GM23338 (cell line): Measurements from ENCODE around the gene SLC45A2.

Experiments used
- EZH2 ChIP-seq: fragments of 200-600 bp; sonication (generic); IDR thresholded peaks from one replicate; pipeline ENCODE4 v1.8.0; 2017; ENCODE audit warnings: antibody characterized with exemption, mild to moderate bottlenecking, low read depth; ENCODE audit not compliant: unreplicated experiment
- EZH2phosphoT487 ChIP-seq: fragments of 200-600 bp; sonication (generic); IDR thresholded peaks from one replicate; pipeline ENCODE4 v1.8.1; 2018; ENCODE audit warnings: antibody characterized with exemption; ENCODE audit not compliant: unreplicated experiment
- JUNB ChIP-seq: IDR thresholded peaks from one replicate; pipeline ENCODE4 v1.6.1; 2016; ENCODE audit warnings: antibody characterized with exemption; ENCODE audit not compliant: unreplicated experiment
- NANOG ChIP-seq: IDR thresholded peaks from 2 replicates; pipeline ENCODE4 v1.6.1; 2016; ENCODE audit warnings: antibody characterized with exemption, borderline replicate concordance
- POLR2AphosphoS5 ChIP-seq: IDR thresholded peaks from 2 replicates; pipeline ENCODE4 v1.6.1; 2016; ENCODE audit warnings: antibody characterized with exemption, low read depth
- TF ChIP-seq, protein P1 (sequence below): IDR thresholded peaks from one replicate; pipeline ENCODE4 v1.6.1; 2018; ENCODE audit warnings: antibody characterized with exemption; ENCODE audit not compliant: unreplicated experiment
- TF ChIP-seq, protein P2 (sequence below), 2 experiments: fragments of 200-600 bp in 1 of 2; sonication (generic) in 1 of 2; conservative IDR thresholded peaks; 2 replicates each; pipeline versions ENCODE4 v1.5.1 to v1.6.1; 2016 to 2017; ENCODE audit warnings: antibody characterized with exemption in 2 of 2, low read depth in 2 of 2, mild to moderate bottlenecking in 2 of 2, moderate library complexity in 1 of 2

GRCh38 chr5:33980030-33980429, 4.5 kb downstream of the SLC45A2 start:
- TF ChIP-seq, protein P1, sequence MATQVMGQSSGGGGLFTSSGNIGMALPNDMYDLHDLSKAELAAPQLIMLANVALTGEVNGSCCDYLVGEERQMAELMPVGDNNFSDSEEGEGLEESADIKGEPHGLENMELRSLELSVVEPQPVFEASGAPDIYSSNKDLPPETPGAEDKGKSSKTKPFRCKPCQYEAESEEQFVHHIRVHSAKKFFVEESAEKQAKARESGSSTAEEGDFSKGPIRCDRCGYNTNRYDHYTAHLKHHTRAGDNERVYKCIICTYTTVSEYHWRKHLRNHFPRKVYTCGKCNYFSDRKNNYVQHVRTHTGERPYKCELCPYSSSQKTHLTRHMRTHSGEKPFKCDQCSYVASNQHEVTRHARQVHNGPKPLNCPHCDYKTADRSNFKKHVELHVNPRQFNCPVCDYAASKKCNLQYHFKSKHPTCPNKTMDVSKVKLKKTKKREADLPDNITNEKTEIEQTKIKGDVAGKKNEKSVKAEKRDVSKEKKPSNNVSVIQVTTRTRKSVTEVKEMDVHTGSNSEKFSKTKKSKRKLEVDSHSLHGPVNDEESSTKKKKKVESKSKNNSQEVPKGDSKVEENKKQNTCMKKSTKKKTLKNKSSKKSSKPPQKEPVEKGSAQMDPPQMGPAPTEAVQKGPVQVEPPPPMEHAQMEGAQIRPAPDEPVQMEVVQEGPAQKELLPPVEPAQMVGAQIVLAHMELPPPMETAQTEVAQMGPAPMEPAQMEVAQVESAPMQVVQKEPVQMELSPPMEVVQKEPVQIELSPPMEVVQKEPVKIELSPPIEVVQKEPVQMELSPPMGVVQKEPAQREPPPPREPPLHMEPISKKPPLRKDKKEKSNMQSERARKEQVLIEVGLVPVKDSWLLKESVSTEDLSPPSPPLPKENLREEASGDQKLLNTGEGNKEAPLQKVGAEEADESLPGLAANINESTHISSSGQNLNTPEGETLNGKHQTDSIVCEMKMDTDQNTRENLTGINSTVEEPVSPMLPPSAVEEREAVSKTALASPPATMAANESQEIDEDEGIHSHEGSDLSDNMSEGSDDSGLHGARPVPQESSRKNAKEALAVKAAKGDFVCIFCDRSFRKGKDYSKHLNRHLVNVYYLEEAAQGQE, result no peak
- TF ChIP-seq, protein P2, sequence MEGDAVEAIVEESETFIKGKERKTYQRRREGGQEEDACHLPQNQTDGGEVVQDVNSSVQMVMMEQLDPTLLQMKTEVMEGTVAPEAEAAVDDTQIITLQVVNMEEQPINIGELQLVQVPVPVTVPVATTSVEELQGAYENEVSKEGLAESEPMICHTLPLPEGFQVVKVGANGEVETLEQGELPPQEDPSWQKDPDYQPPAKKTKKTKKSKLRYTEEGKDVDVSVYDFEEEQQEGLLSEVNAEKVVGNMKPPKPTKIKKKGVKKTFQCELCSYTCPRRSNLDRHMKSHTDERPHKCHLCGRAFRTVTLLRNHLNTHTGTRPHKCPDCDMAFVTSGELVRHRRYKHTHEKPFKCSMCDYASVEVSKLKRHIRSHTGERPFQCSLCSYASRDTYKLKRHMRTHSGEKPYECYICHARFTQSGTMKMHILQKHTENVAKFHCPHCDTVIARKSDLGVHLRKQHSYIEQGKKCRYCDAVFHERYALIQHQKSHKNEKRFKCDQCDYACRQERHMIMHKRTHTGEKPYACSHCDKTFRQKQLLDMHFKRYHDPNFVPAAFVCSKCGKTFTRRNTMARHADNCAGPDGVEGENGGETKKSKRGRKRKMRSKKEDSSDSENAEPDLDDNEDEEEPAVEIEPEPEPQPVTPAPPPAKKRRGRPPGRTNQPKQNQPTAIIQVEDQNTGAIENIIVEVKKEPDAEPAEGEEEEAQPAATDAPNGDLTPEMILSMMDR (conservative IDR thresholded peaks at IDR 0.05; ENCODE audit: low read depth in 2 of 2), result no peak
- no peak for TF ChIP-seq EZH2
- TF ChIP-seq EZH2phosphoT487, result no peak
- TF ChIP-seq NANOG, result no peak
- no peak for TF ChIP-seq JUNB
- no peak for TF ChIP-seq POLR2AphosphoS5
